Measurements from ENCODE around the gene VAMP7.
A peak's percentile ranks its signal among the peaks of the same experiment; 100 is the strongest.

VAMP7 gene

DNA sequence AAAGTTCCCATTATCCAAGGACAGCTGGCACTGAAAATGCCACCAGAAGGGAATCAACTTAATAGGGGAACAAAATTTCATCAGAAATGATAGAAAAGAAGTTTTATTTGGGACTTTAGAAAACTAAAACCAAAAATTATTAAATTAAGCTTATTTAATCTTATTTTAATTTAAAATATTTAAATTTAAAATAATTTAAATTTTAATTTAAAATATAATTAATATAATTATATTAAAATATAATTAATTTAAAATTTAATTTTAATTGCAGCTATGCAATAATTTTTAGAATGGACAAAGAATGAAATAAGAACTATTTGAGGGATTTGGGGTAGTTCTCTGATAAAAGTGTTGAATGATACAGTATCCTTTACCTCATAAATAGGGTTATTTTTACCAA is 10.2 kb upstream of the VAMP7 start:
- TF ChIP-seq, protein P1, sequence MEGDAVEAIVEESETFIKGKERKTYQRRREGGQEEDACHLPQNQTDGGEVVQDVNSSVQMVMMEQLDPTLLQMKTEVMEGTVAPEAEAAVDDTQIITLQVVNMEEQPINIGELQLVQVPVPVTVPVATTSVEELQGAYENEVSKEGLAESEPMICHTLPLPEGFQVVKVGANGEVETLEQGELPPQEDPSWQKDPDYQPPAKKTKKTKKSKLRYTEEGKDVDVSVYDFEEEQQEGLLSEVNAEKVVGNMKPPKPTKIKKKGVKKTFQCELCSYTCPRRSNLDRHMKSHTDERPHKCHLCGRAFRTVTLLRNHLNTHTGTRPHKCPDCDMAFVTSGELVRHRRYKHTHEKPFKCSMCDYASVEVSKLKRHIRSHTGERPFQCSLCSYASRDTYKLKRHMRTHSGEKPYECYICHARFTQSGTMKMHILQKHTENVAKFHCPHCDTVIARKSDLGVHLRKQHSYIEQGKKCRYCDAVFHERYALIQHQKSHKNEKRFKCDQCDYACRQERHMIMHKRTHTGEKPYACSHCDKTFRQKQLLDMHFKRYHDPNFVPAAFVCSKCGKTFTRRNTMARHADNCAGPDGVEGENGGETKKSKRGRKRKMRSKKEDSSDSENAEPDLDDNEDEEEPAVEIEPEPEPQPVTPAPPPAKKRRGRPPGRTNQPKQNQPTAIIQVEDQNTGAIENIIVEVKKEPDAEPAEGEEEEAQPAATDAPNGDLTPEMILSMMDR (IDR thresholded peaks at IDR 0.05; ENCODE audit: borderline replicate concordance, insufficient read depth, low read depth, low read length): no peak
- H3K4me3 ChIP-seq (ENCODE audit: low read depth, low read length): no peak overlapping the region

DNA sequence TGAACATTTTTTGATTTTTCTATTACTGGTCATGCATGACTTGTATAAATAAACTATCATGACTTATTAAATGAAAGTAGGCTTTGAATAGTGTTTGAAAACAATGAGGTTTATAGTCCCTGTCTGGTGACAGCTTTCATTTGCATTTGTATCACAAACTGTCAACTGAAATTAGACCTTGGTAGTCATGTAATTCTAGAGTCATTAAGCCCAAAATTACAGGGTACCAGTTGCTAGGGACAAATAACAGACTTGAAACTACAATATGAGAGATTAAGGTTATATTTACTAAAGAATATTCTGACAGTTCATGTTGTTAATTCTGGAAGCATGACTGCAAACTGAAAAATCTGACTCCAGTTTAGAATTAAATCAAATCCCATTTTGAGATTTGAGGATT is 9.2 kb upstream of the VAMP7 start:
- TF ChIP-seq, protein P1 (IDR thresholded peaks at IDR 0.05; ENCODE audit: borderline replicate concordance, insufficient read depth, low read depth, low read length): no peak

DNA sequence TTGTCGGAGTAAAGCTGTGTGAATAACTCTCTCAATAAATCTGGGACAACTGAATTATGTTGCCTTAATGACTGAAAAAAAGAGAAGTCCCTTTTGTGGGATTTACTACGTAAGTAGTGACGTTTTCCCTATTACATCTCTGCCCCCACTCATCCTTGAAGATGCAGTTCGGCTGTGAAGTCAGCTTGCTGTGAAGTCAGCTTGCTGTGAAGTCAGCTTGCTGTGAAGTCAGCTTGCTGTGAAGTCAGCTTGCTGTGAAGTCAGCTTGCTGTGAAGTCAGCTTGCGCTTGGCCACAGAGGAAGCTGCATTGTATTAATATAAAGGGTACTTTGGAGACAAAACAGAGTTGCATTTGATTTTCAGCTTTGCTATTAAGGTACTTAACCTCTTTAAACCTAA is 8.0 kb upstream of the VAMP7 start:
- TF ChIP-seq, protein P1 (IDR thresholded peaks at IDR 0.05; ENCODE audit: borderline replicate concordance, insufficient read depth, low read depth, low read length): no peak
- H3K4me3 ChIP-seq (ENCODE audit: low read depth, low read length): no peak overlapping the region

More for the DNA sequence above, 9.2 kb upstream of the VAMP7 start:
- no peak overlapping the region for H3K4me3 ChIP-seq (ENCODE audit: low read depth, low read length)

DNA sequence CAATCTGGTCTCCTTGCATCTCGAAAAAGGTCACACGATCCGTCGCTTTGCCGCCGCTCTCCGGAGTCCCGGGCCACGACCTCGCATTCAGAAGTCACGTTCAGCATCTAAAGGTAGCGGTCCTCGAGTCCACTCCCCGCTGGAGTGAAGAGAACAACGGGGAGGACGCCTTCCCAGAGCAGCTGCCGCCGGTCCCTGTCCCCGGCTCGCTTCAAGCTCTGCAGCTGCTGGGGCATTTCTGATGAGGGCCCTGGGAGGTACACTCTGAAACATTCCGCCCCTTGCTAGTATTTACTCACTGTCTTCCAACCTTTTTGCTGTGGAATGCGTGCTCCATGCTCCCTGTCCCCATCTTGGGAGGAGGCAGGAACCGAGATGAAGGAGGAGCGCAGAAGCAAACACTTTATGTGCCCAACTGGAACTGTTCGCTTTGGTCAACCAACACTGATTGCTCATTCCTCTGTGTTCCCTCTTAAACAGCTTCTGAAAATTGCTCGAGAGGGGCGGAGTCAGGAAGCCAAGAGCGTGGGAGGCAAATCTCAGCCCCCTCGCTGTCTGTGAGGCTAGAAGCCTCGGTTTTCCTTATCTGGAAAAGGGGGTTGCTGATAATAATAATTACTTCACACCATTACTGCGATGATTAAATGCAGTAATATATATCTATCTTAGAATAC is 6.4 kb upstream of the VAMP7 start:
- no peak overlapping the region for H3K4me3 ChIP-seq (ENCODE audit: low read depth, low read length)
- TF ChIP-seq, protein P1 (IDR thresholded peaks at IDR 0.05; ENCODE audit: borderline replicate concordance, insufficient read depth, low read depth, low read length): no peak

DNA sequence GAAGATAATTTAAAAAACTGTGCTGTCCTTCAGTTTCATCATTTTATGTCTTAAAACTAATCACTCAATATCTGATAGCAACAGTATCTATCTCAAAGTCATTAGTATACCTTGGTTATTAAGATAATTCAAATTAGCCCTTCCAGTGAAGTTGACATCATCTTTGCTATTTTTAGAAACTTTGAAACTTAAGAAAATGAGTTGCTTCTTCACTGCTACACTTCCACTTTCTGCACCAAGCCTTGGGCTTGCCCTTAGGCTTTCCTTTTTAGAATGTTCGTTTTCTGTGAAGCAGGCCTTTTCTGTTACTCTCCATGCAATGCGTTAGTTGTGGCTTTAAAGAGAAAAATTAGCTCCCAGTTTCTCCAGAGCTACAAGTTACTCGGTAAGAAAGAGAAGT is 4.4 kb upstream of the VAMP7 start:
- H3K4me3 ChIP-seq (ENCODE audit: low read depth, low read length): no peak overlapping the region
- TF ChIP-seq, protein P1 (IDR thresholded peaks at IDR 0.05; ENCODE audit: borderline replicate concordance, insufficient read depth, low read depth, low read length): no peak

DNA sequence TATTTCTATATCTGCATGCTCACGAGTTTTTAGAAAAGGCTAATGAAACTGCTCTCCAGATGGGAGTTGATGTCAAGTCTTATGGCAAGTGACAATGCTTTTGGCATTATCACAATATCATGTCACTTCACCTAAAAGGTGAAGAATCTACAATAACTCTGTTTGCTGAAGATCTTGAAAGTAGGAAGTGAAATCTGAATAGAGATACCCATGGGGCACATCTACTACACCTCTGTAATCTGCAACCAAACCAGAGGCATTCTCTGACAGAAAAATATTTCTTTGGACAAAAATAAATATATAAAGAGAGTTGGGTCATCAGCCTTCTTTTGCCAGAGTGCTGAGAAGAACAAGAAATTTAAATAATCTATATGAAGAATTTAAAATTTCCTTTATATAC is 3.9 kb upstream of the VAMP7 start:
- no peak overlapping the region for H3K4me3 ChIP-seq (ENCODE audit: low read depth, low read length)
- TF ChIP-seq, protein P1 (IDR thresholded peaks at IDR 0.05; ENCODE audit: borderline replicate concordance, insufficient read depth, low read depth, low read length): no peak

DNA sequence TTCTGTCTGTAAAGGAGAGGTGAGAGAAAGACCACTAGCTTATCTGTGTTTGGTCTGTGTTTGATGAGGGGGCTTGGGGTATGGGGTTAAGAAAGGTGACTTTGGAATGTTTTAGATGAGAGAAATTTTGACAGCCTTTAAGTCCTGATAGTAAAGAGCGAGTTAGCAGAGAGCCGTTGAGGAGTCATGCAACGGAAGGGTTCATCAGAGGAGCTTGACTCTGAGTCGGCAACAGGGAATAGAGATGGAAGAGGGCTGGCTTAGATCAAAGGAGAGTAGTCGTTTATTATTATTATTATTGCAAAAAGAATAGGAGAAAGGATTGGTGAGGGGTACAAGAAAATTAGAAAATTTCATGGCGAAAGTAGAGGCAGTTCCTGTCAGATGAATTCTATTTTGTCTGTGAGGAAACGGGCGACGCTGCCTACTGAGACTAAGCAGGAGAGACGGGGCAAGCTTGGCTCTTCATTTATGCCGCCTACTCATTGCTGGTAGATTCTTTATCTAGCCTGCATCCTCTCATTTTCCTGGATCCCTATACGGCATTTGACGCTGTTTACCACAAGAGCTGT is 473 bp upstream of the VAMP7 start:
- TF ChIP-seq, protein P1 (IDR thresholded peaks at IDR 0.05; ENCODE audit: borderline replicate concordance, insufficient read depth, low read depth, low read length): no peak
- peak overlapping the region; percentile 65 for H3K4me3 ChIP-seq (ENCODE audit: low read depth, low read length)
